Retinal pigment epithelial cell (primary cell): Measurements from ENCODE around the gene GATAD2A.
A peak's percentile ranks its signal among the peaks of the same experiment; 100 is the strongest.

Experiments
- DNase-seq: peaks from one replicate; pipeline ENCODE4 v3.0.0-alpha.2; 2010; ENCODE audit warnings: low read depth
- H3K4me3 ChIP-seq: 2 replicates; pipeline ENCODE4 v1.5.1; 2011; ENCODE audit warnings: mild to moderate bottlenecking, low read length, control low read depth, moderate library complexity
- TF ChIP-seq, protein P1 (sequence below): conservative IDR thresholded peaks from 2 replicates; pipeline ENCODE4 v1.5.1; 2011; ENCODE audit warnings: low read depth, low read length, control low read depth, inconsistent platforms

GATAD2A gene

DNA sequence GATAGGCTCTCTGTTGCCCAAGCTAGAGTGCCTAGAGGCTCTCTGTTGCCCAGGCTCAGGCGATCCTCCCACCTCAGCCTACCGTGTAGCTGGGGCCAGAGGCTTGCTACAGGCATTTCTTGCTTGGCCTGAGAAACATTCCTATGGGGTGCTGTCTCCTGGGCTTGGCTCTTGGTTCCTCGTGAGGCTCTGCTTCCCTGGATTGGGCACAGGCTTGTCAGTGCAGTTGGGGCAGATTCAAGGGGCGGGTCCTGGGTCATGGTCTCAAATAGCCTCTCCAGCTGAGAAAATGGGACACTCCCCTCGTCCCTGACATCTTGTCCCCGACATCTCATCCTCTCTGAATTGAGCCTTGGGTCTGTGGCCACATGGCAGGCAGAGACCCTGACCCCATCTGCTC lies 105.0 kb downstream of the GATAD2A start:
- DNase-seq = no peak
- TF ChIP-seq, protein P1, sequence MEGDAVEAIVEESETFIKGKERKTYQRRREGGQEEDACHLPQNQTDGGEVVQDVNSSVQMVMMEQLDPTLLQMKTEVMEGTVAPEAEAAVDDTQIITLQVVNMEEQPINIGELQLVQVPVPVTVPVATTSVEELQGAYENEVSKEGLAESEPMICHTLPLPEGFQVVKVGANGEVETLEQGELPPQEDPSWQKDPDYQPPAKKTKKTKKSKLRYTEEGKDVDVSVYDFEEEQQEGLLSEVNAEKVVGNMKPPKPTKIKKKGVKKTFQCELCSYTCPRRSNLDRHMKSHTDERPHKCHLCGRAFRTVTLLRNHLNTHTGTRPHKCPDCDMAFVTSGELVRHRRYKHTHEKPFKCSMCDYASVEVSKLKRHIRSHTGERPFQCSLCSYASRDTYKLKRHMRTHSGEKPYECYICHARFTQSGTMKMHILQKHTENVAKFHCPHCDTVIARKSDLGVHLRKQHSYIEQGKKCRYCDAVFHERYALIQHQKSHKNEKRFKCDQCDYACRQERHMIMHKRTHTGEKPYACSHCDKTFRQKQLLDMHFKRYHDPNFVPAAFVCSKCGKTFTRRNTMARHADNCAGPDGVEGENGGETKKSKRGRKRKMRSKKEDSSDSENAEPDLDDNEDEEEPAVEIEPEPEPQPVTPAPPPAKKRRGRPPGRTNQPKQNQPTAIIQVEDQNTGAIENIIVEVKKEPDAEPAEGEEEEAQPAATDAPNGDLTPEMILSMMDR = no peak
- H3K4me3 ChIP-seq = no peak overlapping the region

DNA sequence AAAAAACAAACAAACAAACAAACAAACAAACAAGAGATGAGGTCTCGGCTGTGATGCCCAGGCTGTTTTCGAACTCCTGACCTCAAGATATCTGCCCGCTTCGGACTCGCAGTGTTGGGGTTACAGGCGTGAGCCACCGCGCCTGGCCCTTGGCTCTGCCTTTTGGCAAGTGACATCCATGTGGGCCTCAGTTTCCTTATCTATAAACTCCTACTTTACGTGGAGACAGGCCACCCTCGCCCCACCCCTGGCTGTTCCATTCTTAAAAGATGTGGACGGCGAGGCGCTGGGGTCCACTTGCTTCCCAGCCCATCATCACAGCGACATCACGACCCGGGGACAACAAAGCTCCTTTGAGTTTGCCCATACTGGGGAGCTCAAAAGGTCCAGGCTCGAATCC lies 108.2 kb downstream of the GATAD2A start:
- no peak overlapping the region for H3K4me3 ChIP-seq
- DNase-seq = no peak
- TF ChIP-seq, protein P1 = no peak

DNA sequence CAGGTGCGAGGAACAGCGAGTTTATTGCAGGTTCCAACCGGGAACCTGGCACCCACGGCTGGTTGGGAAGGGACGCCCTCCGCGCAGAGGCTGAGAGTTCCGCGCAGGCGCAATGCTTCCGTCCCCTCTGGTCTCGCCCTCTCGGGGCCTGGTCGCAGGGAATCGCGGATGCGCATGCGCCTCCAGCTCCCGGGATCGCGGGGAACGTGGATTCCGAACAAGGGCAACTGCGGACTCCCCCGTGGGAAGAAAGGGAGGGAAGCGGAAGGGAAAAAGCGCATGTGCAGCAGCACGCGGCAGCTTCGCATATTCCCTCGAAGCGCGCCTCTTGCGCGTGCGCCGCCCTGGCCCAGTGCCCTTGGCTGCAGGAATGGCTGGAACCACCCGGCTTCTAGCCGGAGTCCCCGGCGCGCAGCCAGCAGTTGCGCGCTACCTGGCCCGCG lies 108.8 kb downstream of the GATAD2A start:
- H3K4me3 ChIP-seq = no peak overlapping the region
- no peak for DNase-seq
- TF ChIP-seq, protein P1 = no peak

GRCh38 chr19:19514881-19515641 lies 109.6 kb downstream of the GATAD2A start, which contains the start of gene TSSK6:
Gene TSSK6, minus strand, starts transcription at chr19:19515548. Its CDS starts 121 bp downstream, at chr19:19515427.
- H3K4me3 ChIP-seq = peak within 1 kb of the TSS; percentile 77
- no peak for DNase-seq
- TF ChIP-seq, protein P1 = no peak

DNA sequence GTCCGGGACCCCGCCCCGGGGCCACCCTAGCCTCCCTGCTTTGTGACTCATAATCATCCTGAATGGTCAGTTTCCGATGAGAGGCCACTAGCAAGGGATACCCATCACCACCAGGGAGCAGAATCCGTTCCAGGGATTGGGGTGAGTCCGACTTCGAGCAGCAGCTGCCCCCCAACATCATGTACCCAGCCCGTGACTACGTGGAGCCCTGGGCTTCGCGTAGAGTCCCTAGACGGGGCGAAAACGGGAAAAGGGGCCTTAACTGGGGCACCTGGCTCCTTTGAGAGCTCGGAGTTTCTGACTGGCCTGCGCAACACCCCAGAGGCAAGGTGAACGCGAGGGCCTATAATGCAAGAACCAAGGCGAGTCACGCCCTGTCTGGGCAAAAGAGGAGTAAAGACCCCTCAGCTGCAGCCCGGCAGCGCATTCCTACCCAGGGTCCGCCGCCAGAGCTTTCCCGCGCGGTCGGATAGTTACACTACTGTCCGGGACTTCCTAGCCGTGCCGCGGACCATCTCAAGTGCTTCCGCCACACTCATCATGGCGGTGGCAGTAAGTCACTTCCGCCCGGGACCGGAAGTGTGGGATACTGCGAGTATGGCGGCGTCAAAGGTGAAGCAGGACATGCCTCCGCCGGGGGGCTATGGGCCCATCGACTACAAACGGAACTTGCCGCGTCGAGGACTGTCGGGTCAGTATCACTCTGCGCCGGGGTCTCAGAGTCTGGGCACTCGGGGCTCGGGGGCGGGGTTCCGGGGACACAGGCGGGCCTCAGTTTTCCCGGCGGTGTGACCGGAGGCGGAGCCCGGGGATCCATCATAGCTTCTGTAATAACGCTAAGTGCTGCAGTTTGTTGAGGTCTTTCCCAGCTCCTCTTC lies 110.4 kb downstream of the GATAD2A start, which contains the start of gene NDUFA13:
NDUFA13 (plus strand) TSS at position 584 of the 878 bp plus-strand sequence; CDS start at position 598, 14 bp downstream.
- peak within 1 kb of the TSS; percentile 77 for H3K4me3 ChIP-seq
- TF ChIP-seq, protein P1 = peak; percentile 26
- peak; percentile 53 for DNase-seq

DNA sequence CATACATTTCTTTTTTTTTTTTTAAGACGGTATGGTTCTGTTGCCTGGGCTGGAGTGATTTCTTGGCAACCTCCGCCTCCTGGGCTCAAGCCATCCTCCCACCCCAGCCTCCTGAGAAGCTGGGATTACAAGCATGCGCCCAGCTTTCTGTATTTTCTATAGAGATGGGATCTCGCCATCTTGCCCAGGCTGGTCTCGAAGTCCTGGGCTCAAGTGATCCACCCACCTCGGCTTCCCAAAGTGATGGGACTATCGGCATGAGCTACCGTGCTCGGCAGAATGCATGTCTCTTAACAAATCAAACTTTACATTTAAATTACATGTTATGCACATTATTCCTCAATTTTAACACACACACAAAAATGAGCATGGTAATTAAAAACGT lies 111.8 kb downstream of the GATAD2A start:
- peak overlapping the region; percentile 77 for H3K4me3 ChIP-seq
- TF ChIP-seq, protein P1 = no peak
- no peak for DNase-seq
